H1 (cell line): Measurements from ENCODE around the gene PODN. TPM values are rescaled to one million over a fixed set of nuclear protein-coding genes. Genes with fewer than 3 reads are reported as not detected.

Experiments used
- ASH2L ChIP-seq: fragments of 200-600, 300-600 bp; sonication (generic); IDR thresholded peaks from one replicate; pipeline ENCODE4 v1.7.1; 2017; ENCODE audit warnings: low read length
- ATF3 ChIP-seq: IDR thresholded peaks from 2 replicates; pipeline ENCODE4 v1.6.1; 2011; ENCODE audit warnings: low read depth, mild to moderate bottlenecking, low read length; ENCODE audit not compliant: insufficient read depth
- BCL11A ChIP-seq, 2 experiments: IDR thresholded peaks; one replicate each; pipeline ENCODE4 v1.6.1; 2011; ENCODE audit warnings: low read depth in 2 of 2, low read length in 2 of 2, mild to moderate bottlenecking in 2 of 2
- FOSL1 ChIP-seq: IDR thresholded peaks from 2 replicates; pipeline ENCODE4 v1.6.1; 2011; ENCODE audit warnings: mild to moderate bottlenecking, low read depth, low read length, moderate library complexity; ENCODE audit not compliant: insufficient read depth
- GTF2F1 ChIP-seq: IDR thresholded peaks from 2 replicates; pipeline ENCODE4 v1.6.1; 2012; ENCODE audit warnings: low read depth, low read length, improper control_type of control experiment, borderline replicate concordance
- POLR2A ChIP-seq, 2 experiments: IDR thresholded peaks; 1 replicate in 1 of 2; 2 replicates in 1 of 2; pipeline ENCODE4 v1.6.1; 2011; ENCODE audit warnings: low read depth in 2 of 2, low read length in 2 of 2, mild to moderate bottlenecking in 2 of 2; ENCODE audit errors: control extremely low read depth in 1 of 2
- TCF12 ChIP-seq: IDR thresholded peaks from 2 replicates; pipeline ENCODE4 v1.6.1; 2011; ENCODE audit warnings: low read depth, mild to moderate bottlenecking, low read length
- TEAD4 ChIP-seq: IDR thresholded peaks from 2 replicates; pipeline ENCODE4 v1.6.1; 2012; ENCODE audit warnings: low read depth, low read length, inconsistent platforms, mixed read lengths
- polyA plus RNA-seq, 7 experiments: library from polyadenylated mRNA; depleted of rRNA in 3 of 7; stranded (reverse) in 5 of 7; unstranded in 2 of 7; fragments of >200 nt in 5 of 7; fragments of 200-250 nt in 2 of 7; gene quantifications; 1 replicate in 5 of 7; 2 replicates in 1 of 7; 4 replicates in 1 of 7; pipeline versions ENCODE4 v1.2.1 to v1.2.3, GENCODE V29; 2011 to 2013; ENCODE audit warnings: missing spikeins in 2 of 7, mixed read lengths in 2 of 7
- total RNA-seq: library from RNA; stranded (reverse); fragmentation: NEBNext Ultra II Directional; extraction: Animal tissue kit (Norgen Biotek cat#: 25700); gene quantifications from 2 replicates; pipeline ENCODE4 v1.2.1, GENCODE V29; 2021

PODN gene
- total and polyA plus RNA-seq, 2 of the 8 experiments (the other 6 are each of a cell fraction or from before 2014, with no cell fraction given): 0.11 to 0.17 TPM

- TF ChIP-seq ATF3 (no peak), ASH2L (no peak), TEAD4 (no peak), POLR2A (IDR thresholded peaks at IDR 0.05; ENCODE audit: control extremely low read depth in 1 of 2, low read depth in 2 of 2, low read length in 2 of 2) (no peak), TCF12 (no peak), FOSL1 (no peak), GTF2F1 (no peak), BCL11A (IDR thresholded peaks at IDR 0.05; ENCODE audit: low read depth in 2 of 2, low read length in 2 of 2) (no peak)
These were observed 53.6 kb downstream of the PODN start (continued) for GRCh38 chr1:53115403-53116306.
